Right lobe of liver (tissue), 6 donors: ENCODE results near the gene EGR1. TPM values are rescaled to one million over a fixed set of nuclear protein-coding genes. Genes with fewer than 3 reads are reported as not detected.
"Not testable (repeated sequence)": the region's sequence is repeated elsewhere in the genome, so short reads cannot be mapped to it uniquely, and the experiment has no call there.

Experiments used
- ATAC-seq, 4 donors: fragments of 200-7000 bp; cut with Tn5 transposase; one replicate each; pipeline ENCODE4 v1.9.1; 2020; ENCODE audit warnings: mild to moderate bottlenecking in 4 of 4, moderate library complexity in 4 of 4
- DNase-seq, 3 donors: peaks; one replicate each; pipeline ENCODE4 v3.0.0-alpha.2; 2020
- H3K27ac ChIP-seq, 3 donors: fragments of 200-600 bp; one replicate each; pipeline ENCODE4 v1.8.0; 2022
- H3K27me3 ChIP-seq, 2 donors: fragments of 200-600 bp; one replicate each; pipeline ENCODE4 v1.8.0; 2022
- H3K36me3 ChIP-seq, 4 donors: fragments of 200-600 bp; sonication (generic) in 1 of 4; one replicate each; pipeline versions ENCODE4 v1.5.1 to v1.8.0; 2017 to 2022; ENCODE audit warnings: control low read depth in 1 of 4
- H3K4me1 ChIP-seq, 4 donors: fragments of 200-600 bp; sonication (generic) in 1 of 4; one replicate each; pipeline versions ENCODE4 v1.5.1 to v1.8.0; 2017 to 2022; ENCODE audit warnings: control low read depth in 1 of 4
- H3K4me3 ChIP-seq, 3 donors: fragments of 200-600 bp; one replicate each; pipeline ENCODE4 v1.8.0; 2022
- H3K9me3 ChIP-seq, 4 donors: fragments of 200-600 bp; sonication (generic) in 1 of 4; one replicate each; pipeline versions ENCODE4 v1.5.1 to v1.8.0; 2017 to 2022; ENCODE audit warnings: control low read depth in 1 of 4
- CTCF ChIP-seq, 4 donors: fragments of 200-600 bp in 3 of 4; fragments of 450-650 bp in 1 of 4; IDR thresholded peaks; one replicate each; pipeline versions ENCODE4 v1.5.1 to v1.8.0; 2016 to 2022; ENCODE audit warnings: antibody characterized with exemption in 4 of 4, mild to moderate bottlenecking in 2 of 4
- POLR2A ChIP-seq: fragments of 450-650 bp; IDR thresholded peaks from one replicate; pipeline ENCODE4 v1.6.1; 2017; ENCODE audit warnings: antibody characterized with exemption, mild to moderate bottlenecking
- WGBS: methylation state at CpG from one replicate; pipeline ENCODE4 v1.1.6; 2018; ENCODE audit warnings: low coverage, low lambda C conversion rate; ENCODE audit not compliant: insufficient coverage; ENCODE audit errors: missing lambda C conversion rate; 5-methylcytosine and 5-hydroxymethylcytosine counted together
- intact Hi-C, 2 donors: fragments of 100-400 bp; cut with DNase I; formaldehyde crosslinking; loops; one replicate each; pipeline versions ENCODE4 v1.11.2 to v1.14.1; 2022
- total RNA-seq, 6 experiments: library from RNA; depleted of rRNA in 2 of 6; stranded (reverse); fragments of >200 nt in 2 of 6; fragmentation: NEBNext Ultra II Directional in 3 of 6; extraction: Animal tissue kit (Norgen Biotek cat#: 25700) in 3 of 6; gene quantifications; one replicate each; pipeline versions ENCODE4 v1.1.0 to v1.2.4, GENCODE V29; 2016 to 2023
- donor health status: DM: no; HTN: yes; CAD: no.
- donor health status: DM: no; HTN: no; CAD: no.
- donor health status: DM: no; HTN: no; CAD: no.
- donor health status: DM: no; HTN: yes; CAD: no.
- donor health status: DM: no; HTN: yes; CAD: no.

Gene EGR1
- total RNA-seq, 6 experiments from 2014 or later, result 6.6 to 72.9 (median 16.6) TPM

GRCh38 chr5:138471052-138471361, 5.7 kb downstream of the EGR1 start:
- 93% methylated on average over 2 of the region's 2 CpGs for WGBS
- intact Hi-C loops, result no loop called here
- H3K4me1 ChIP-seq, result peaks cover 0 to 12% (median 5%) of the 10 kb centered on the region in 4 donors
- no peaks in the 10 kb centered on the region for H3K36me3 ChIP-seq
- DNase-seq (no peak), ATAC-seq (no peak)
- no peaks in the 10 kb centered on the region for H3K9me3 ChIP-seq
- no peaks in the 10 kb centered on the region for H3K27me3 ChIP-seq
- TF ChIP-seq CTCF (IDR thresholded peaks at IDR 0.05) (no peak), POLR2A (no peak)
- H3K27ac ChIP-seq, result no peak overlapping the region
- no peak overlapping the region for H3K4me3 ChIP-seq

- intact Hi-C loops, result no loop called here
- DNase-seq (no peak), ATAC-seq (no peak)
- WGBS, result 34% methylated on average over 6 of the region's 6 CpGs
- Histone ChIP-seq H3K36me3 (no peaks in the 10 kb centered on the region), H3K4me3 (no peak overlapping the region), H3K27ac (no peak overlapping the region), H3K9me3 (no peaks in the 10 kb centered on the region), H3K4me1 (peaks cover 0 to 6% (median 1%) of the 10 kb centered on the region in 4 donors), H3K27me3 (no peaks in the 10 kb centered on the region)
- TF ChIP-seq POLR2A (no peak), CTCF (IDR thresholded peaks at IDR 0.05) (no peak)
Observed at GRCh38 chr5:138472353-138472752, 7.1 kb downstream of the EGR1 start.

GRCh38 chr5:138473151-138473550, 7.9 kb downstream of the EGR1 start:
- ATAC-seq, H3K4me3 ChIP-seq, H3K27me3 ChIP-seq, H3K4me1 ChIP-seq, H3K27ac ChIP-seq, intact Hi-C loops, H3K36me3 ChIP-seq, DNase-seq, H3K9me3 ChIP-seq: not testable (repeated sequence)
- WGBS, result 88% methylated on average over 5 of the region's 5 CpGs

GRCh38 chr5:138476918-138477317, 11.6 kb downstream of the EGR1 start:
- Histone ChIP-seq H3K27me3 (no peaks in the 10 kb centered on the region), H3K27ac (no peak overlapping the region), H3K4me3 (no peak overlapping the region), H3K9me3 (no peaks in the 10 kb centered on the region), H3K36me3 (no peaks in the 10 kb centered on the region), H3K4me1 (peaks cover 0 to 6% (median 0%) of the 10 kb centered on the region in 4 donors)
- DNase-seq, result no peak
- 87% methylated on average over 7 of the region's 7 CpGs for WGBS
- no peak for TF ChIP-seq CTCF (IDR thresholded peaks at IDR 0.05)
- no peak for TF ChIP-seq POLR2A
- intact Hi-C loops, result no loop called here
- no peak for ATAC-seq

- Histone ChIP-seq H3K36me3 (no peaks in the 10 kb centered on the region), H3K27ac (no peak overlapping the region)
- intact Hi-C loops, result no loop called here
Observed at GRCh38 chr5:138482638-138483037, 17.4 kb downstream of the EGR1 start.

GRCh38 chr5:138488481-138488945, 23.2 kb downstream of the EGR1 start:
- TF ChIP-seq POLR2A, result no peak
- TF ChIP-seq CTCF (IDR thresholded peaks at IDR 0.05), result no peak
- no peaks in the 10 kb centered on the region for H3K9me3 ChIP-seq
- H3K36me3 ChIP-seq, result no peaks in the 10 kb centered on the region
- intact Hi-C loops, result no loop called here
- H3K27ac ChIP-seq, result no peak overlapping the region
- H3K4me1 ChIP-seq, result peaks cover 0 to 9% (median under 1%) of the 10 kb centered on the region in 4 donors
- no peak overlapping the region for H3K4me3 ChIP-seq
- H3K27me3 ChIP-seq, result no peaks in the 10 kb centered on the region
- 75% methylated on average over 2 of the region's 5 CpGs for WGBS
- ATAC-seq (no peak), DNase-seq (no peak)

More at GRCh38 chr5:138482638-138483037, 17.4 kb downstream of the EGR1 start:
- no peak for TF ChIP-seq POLR2A
- H3K4me3 ChIP-seq, result no peak overlapping the region
- no peaks in the 10 kb centered on the region for H3K9me3 ChIP-seq
- DNase-seq (no peak), ATAC-seq (no peak)
- 48% methylated on average over 4 of the region's 4 CpGs for WGBS
- H3K27me3 ChIP-seq, result no peaks in the 10 kb centered on the region
- H3K4me1 ChIP-seq, result no peaks in the 10 kb centered on the region
